Stimulated activated CD8-positive, alpha-beta memory T cell treated with anti-CD3 and anti-CD28 coated beads, Interleukin-4, amount 100 ng/mL, for 24 hours (primary cell): Measurements from ENCODE around the gene HID1.

ENCODE experiments used
- DNase-seq: peaks from one replicate; pipeline ENCODE4 v3.0.0-alpha.2; 2020; ENCODE audit warnings: low read depth

HID1 gene

GRCh38 chr17:74950207-74950606 lies 22.4 kb downstream of the HID1 start:
- no peak for DNase-seq

GRCh38 chr17:74949455-74950115 lies 23.0 kb downstream of the HID1 start:
- DNase-seq: no peak

- DNase-seq: no peak
Observed at GRCh38 chr17:74947041-74947754, 25.4 kb downstream of the HID1 start.

- no peak for DNase-seq
Observed at GRCh38 chr17:74946641-74947040, 25.9 kb downstream of the HID1 start.

GRCh38 chr17:74945543-74945942 lies 27.0 kb downstream of the HID1 start:
- no peak for DNase-seq

GRCh38 chr17:74943808-74944522 lies 28.6 kb downstream of the HID1 start:
- DNase-seq: no peak

- DNase-seq: no peak
Observed at GRCh38 chr17:74941128-74941725, 31.3 kb downstream of the HID1 start.

- no peak for DNase-seq
Observed at GRCh38 chr17:74939534-74939933, 33.0 kb downstream of the HID1 start.

- DNase-seq: no peak
Observed at GRCh38 chr17:74938194-74938950, 34.2 kb downstream of the HID1 start.

- DNase-seq: no peak
Observed at GRCh38 chr17:74937064-74938051, 35.2 kb downstream of the HID1 start.

GRCh38 chr17:74936470-74936799 lies 36.1 kb downstream of the HID1 start:
- DNase-seq: no peak

GRCh38 chr17:74935585-74936469 lies 36.7 kb downstream of the HID1 start, which contains the start of gene OTOP3:
TSS of gene OTOP3 (plus strand) at chr17:74935898. CDS start at chr17:74935922, 24 bp downstream.
- no peak for DNase-seq

- DNase-seq: no peak
Observed at GRCh38 chr17:74935048-74935447, 37.5 kb downstream of the HID1 start.

GRCh38 chr17:74930535-74931036 lies 42.0 kb downstream of the HID1 start:
- no peak for DNase-seq

GRCh38 chr17:74928786-74929185 lies 43.8 kb downstream of the HID1 start:
- no peak for DNase-seq

GRCh38 chr17:74925242-74925641 lies 47.3 kb downstream of the HID1 start:
- DNase-seq: no peak

GRCh38 chr17:74924250-74924948 lies 48.2 kb downstream of the HID1 start, which contains the start of gene OTOP2:
TSS of gene OTOP2 (plus strand) at chr17:74924273. CDS start at chr17:74924633, 360 bp downstream.
- DNase-seq: no peak

GRCh38 chr17:74923538-74924249 lies 48.9 kb downstream of the HID1 start:
- DNase-seq: peak; percentile 60
